Adrenal gland (tissue), 12 donors: Measurements from ENCODE around the gene MIF4GD. TPM values are rescaled to one million over a fixed set of nuclear protein-coding genes. Genes with fewer than 3 reads are reported as not detected.
"Not testable (repeated sequence)": the region's sequence is repeated elsewhere in the genome, so short reads cannot be mapped to it uniquely, and the experiment has no call there.

Experiments
- DNase-seq, 7 donors: peaks; one replicate each; pipeline ENCODE4 v3.0.0-alpha.2; 2019 to 2020
- H3K27ac ChIP-seq, 5 donors: fragments of 200-600 bp; sonication (generic) in 4 of 5; 1 replicate in 3 of 5; 2 replicates in 2 of 5; pipeline versions ENCODE4 v1.5.1 to v1.8.0; 2016 to 2020; ENCODE audit warnings: mild to moderate bottlenecking in 1 of 5
- H3K27me3 ChIP-seq: fragments of 200-600 bp; 2 replicates; pipeline ENCODE4 v1.8.0; 2021
- H3K36me3 ChIP-seq, 2 donors: fragments of 200-600 bp; replicated peaks in 1 of 2; 1 replicate in 1 of 2; 2 replicates in 1 of 2; pipeline versions ENCODE4 v1.5.1 to v1.8.0; 2018 to 2022
- H3K4me1 ChIP-seq, 2 donors: fragments of 200-600 bp; replicated peaks in 1 of 2; 1 replicate in 1 of 2; 2 replicates in 1 of 2; pipeline versions ENCODE4 v1.5.1 to v1.8.0; 2018 to 2021
- H3K4me3 ChIP-seq, 4 donors: fragments of 200-600 bp; sonication (generic) in 3 of 4; one replicate each; pipeline ENCODE4 v1.5.1; 2016 to 2018
- H3K9me3 ChIP-seq, 3 donors: fragments of 200-600 bp; sonication (generic) in 1 of 3; replicated peaks in 1 of 3; 1 replicate in 2 of 3; 2 replicates in 1 of 3; pipeline versions ENCODE4 v1.5.1 to v1.8.0; 2016 to 2021
- CTCF ChIP-seq, 6 experiments: fragments of 450-650 bp in 4 of 6; fragments of 200-600 bp in 2 of 6; sonication (generic) in 1 of 6; IDR thresholded peaks; 1 replicate in 5 of 6; 2 replicates in 1 of 6; pipeline versions ENCODE4 v1.5.1 to v1.8.0; 2016 to 2021; ENCODE audit warnings: antibody characterized with exemption in 6 of 6, mild to moderate bottlenecking in 2 of 6, moderate library complexity in 1 of 6
- POLR2A ChIP-seq, 2 donors: fragments of 450-650 bp; IDR thresholded peaks; one replicate each; pipeline ENCODE4 v1.6.1; 2017; ENCODE audit warnings: antibody characterized with exemption in 2 of 2, mild to moderate bottlenecking in 2 of 2, moderate library complexity in 1 of 2
- WGBS, 4 donors: extraction: QIAGEN DNeasy Blood & Tissue Kit in 2 of 4; methylation state at CpG; one replicate each; pipeline versions ENCODE4 v1.1.5 to v1.1.7; 2013 to 2017; 5-methylcytosine and 5-hydroxymethylcytosine counted together
- intact Hi-C, 2 donors: fragments of 100-400 bp; cut with DNase I; formaldehyde crosslinking; loops; one replicate each; pipeline versions ENCODE4 v1.14.1 to v1.15.0; 2022 to 2023
- polyA plus RNA-seq, 3 donors: library from polyadenylated mRNA; stranded (reverse); fragments of 200-250 nt in 2 of 3; fragments of 350-450 nt in 1 of 3; fragmentation: Illumina TruSeq in 1 of 3; extraction: RNeasy Lipid Tissue Mini Kit (QIAGEN cat#74804) in 1 of 3; gene quantifications; one replicate each; pipeline ENCODE4 v1.2.3, GENCODE V29; 2013 to 2014
- total RNA-seq, 9 donors: library from RNA; depleted of rRNA in 4 of 9; stranded (reverse); fragments of >200 nt in 4 of 9; fragments of 120-200 nt in 1 of 9; fragmentation: NEBNext Ultra II Directional in 1 of 9; extraction: Animal tissue kit (Norgen Biotek cat#: 25700) in 1 of 9; gene quantifications; one replicate each; pipeline versions ENCODE4 v1.1.0 to v1.2.4, GENCODE V29; 2013 to 2023
- donor health status: healthy with polysubstance abuse.
- donor health status: Bipolar disorder and iron deficiency.
- donor health status: DM: yes; HTN: yes; CAD: no.
- donor health status: DM: no; HTN: no; CAD: no.
- donor health status: DM: no; HTN: no; CAD: no.
- donor health status: DM: yes; HTN: yes; CAD: no.

MIF4GD gene
- total and polyA plus RNA-seq, 12 donors, result 9.2 to 53.0 (median 21.2) TPM

- Histone ChIP-seq H3K4me1 (peaks cover 14 to 29% of the 10 kb centered on the region in 2 donors), H3K4me3 (no peak overlapping the region), H3K27me3 (no peaks in the 10 kb centered on the region), H3K27ac (no peak overlapping the region), H3K36me3 (peaks cover 0 to 38% of the 10 kb centered on the region in 2 donors), H3K9me3 (no peaks in the 10 kb centered on the region)
- DNase-seq, result no peak
- 89 to 92% (median 90%) methylated on average over 4 of the region's 4 CpGs for WGBS, 4 donors
- TF ChIP-seq CTCF (IDR thresholded peaks at IDR 0.05), result no peak
- no peak for TF ChIP-seq POLR2A (IDR thresholded peaks at IDR 0.05)
- intact Hi-C loops, result no loop called here
Observed at GRCh38 chr17:75263055-75263454, 8.0 kb downstream of the MIF4GD start.

- Histone ChIP-seq H3K9me3 (no peaks in the 10 kb centered on the region), H3K27me3 (no peaks in the 10 kb centered on the region), H3K36me3 (peaks cover 0 to 38% of the 10 kb centered on the region in 2 donors), H3K4me3 (peak overlapping the region; percentile 68 to 99 (median 92)), H3K4me1 (peaks cover 14 to 26% of the 10 kb centered on the region in 2 donors), H3K27ac (peak overlapping the region; percentile 86 to 99 (median 95))
- 0 to 2% (median 1%) methylated on average over 5 to 23 of the region's 23 CpGs for WGBS, 4 donors
- no peak for DNase-seq
- no peak for TF ChIP-seq CTCF (IDR thresholded peaks at IDR 0.05)
- TF ChIP-seq POLR2A (IDR thresholded peaks at IDR 0.05), result no peak
- intact Hi-C loops, result no loop called here
Observed at GRCh38 chr17:75262112-75262606, 8.9 kb downstream of the MIF4GD start.

GRCh38 chr17:75261336-75262111, 9.5 kb downstream of the MIF4GD start, which contains the start of the genes GGA3 and MRPS7:
Gene GGA3 (minus strand): TSS chr17:75261606. CDS start chr17:75261587, 19 bp downstream.
Gene MRPS7 (plus strand): TSS chr17:75261879. CDS start chr17:75261901, 22 bp downstream.
- WGBS, 4 donors, result 0 to 1% (median 0%) methylated on average over 7 to 68 of the region's 69 CpGs
- H3K36me3 ChIP-seq, result peaks cover 0 to 34% of the 10 kb centered on the region in 2 donors
- no peaks in the 10 kb centered on the region for H3K27me3 ChIP-seq
- TF ChIP-seq POLR2A (IDR thresholded peaks at IDR 0.05) (peak; percentile 51 to 66), CTCF (IDR thresholded peaks at IDR 0.05) (peak in 1 of 6 experiments; percentile 18)
- H3K9me3 ChIP-seq, result no peaks in the 10 kb centered on the region
- peaks cover 14 to 26% of the 10 kb centered on the region in 2 donors for H3K4me1 ChIP-seq
- peak within 1 kb of the TSS; percentile 68 to 99 (median 92) for H3K4me3 ChIP-seq
- DNase-seq, result peak; percentile 94 to 97 (median 95)
- H3K27ac ChIP-seq, result peak within 1 kb of the TSS; percentile 86 to 99 (median 95)
- intact Hi-C loops, result no loop called here

GRCh38 chr17:75260641-75261335, 10.2 kb downstream of the MIF4GD start:
- no peaks in the 10 kb centered on the region for H3K27me3 ChIP-seq
- H3K36me3 ChIP-seq, result peaks cover 0 to 28% of the 10 kb centered on the region in 2 donors
- TF ChIP-seq CTCF (IDR thresholded peaks at IDR 0.05), result no peak
- H3K27ac ChIP-seq, result peak overlapping the region; percentile 86 to 99 (median 95)
- WGBS, 4 donors, result 1 to 4% (median 2%) methylated on average over 12 to 31 of the region's 31 CpGs
- peak overlapping the region; percentile 68 to 99 (median 86) for H3K4me3 ChIP-seq
- peaks cover 14 to 26% of the 10 kb centered on the region in 2 donors for H3K4me1 ChIP-seq
- intact Hi-C loops, result no loop called here
- H3K9me3 ChIP-seq, result no peaks in the 10 kb centered on the region
- no peak for DNase-seq

- H3K27ac ChIP-seq, H3K36me3 ChIP-seq, H3K9me3 ChIP-seq, H3K27me3 ChIP-seq, intact Hi-C loops, DNase-seq, H3K4me3 ChIP-seq: not testable (repeated sequence)
- peaks cover 9 to 18% of the 10 kb centered on the region in 2 donors for H3K4me1 ChIP-seq
- 57 to 71% (median 58%) methylated on average over 2 of the region's 2 CpGs for WGBS, 4 donors
Observed at GRCh38 chr17:75257228-75257627, 13.8 kb downstream of the MIF4GD start.

- H3K4me3 ChIP-seq, DNase-seq, intact Hi-C loops, H3K27me3 ChIP-seq, H3K27ac ChIP-seq, H3K9me3 ChIP-seq, H3K36me3 ChIP-seq: not testable (repeated sequence)
- H3K4me1 ChIP-seq, result peaks cover 9 to 19% of the 10 kb centered on the region in 2 donors
- WGBS, 4 donors, result 59 to 72% (median 69%) methylated on average over 10 to 11 of the region's 11 CpGs
Observed at GRCh38 chr17:75255954-75256698, 14.9 kb downstream of the MIF4GD start.
